Measurements from ENCODE around the gene CNTNAP2. TPM values are rescaled to one million over a fixed set of nuclear protein-coding genes. Genes with fewer than 3 reads are reported as not detected.

The CNTNAP2 gene
- total RNA-seq, 1 donor from 2014 or later: 9.2 TPM

DNA sequence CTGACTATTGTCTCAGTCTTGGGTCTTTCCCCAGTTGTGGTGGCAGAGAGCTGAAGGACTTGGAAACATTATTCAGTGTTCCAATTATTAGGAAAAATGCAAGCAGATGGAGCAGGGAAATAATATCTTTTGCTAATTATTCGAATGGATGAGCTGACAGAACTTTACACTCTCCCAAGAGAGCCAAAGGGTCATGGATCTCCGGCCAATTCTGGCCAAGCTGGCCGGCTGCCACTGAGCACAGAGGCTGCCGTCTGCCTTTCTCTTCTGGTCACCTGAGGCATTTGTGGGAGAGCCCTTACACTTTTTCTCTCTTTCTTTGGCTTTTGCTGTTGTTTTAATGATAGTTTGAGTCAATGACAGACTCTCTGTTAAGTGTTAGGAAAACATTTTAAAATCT is 22.2 kb upstream of the CNTNAP2 start:
- no peak overlapping the region for H3K4me3 ChIP-seq (ENCODE audit: low read depth, low read length)
- TF ChIP-seq CTCF (conservative IDR thresholded peaks at IDR 0.05; ENCODE audit: low read depth, low read length): no peak
- no peak for DNase-seq (ENCODE audit: low read depth)

DNA sequence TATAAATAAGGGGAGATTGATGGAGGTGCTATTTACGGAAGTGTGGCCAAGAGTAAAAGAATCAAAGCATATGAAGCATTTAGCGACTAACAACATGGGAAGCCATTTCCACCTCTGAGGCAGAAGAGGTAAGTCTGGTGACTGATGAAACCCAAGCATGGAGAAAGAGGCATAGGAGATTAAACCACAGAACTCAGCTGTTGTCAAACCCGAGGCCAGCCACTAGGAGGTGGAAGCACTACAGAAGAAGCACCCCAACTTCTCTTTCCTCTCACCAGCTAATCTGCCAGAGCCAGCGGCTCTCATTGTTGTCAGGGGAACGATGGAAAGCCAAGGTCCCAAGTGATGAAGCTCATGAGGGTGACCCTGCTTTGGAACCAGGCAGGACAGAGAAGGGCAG is 19.6 kb upstream of the CNTNAP2 start:
- peak; percentile 17 for TF ChIP-seq CTCF (conservative IDR thresholded peaks at IDR 0.05; ENCODE audit: low read depth, low read length)

GRCh38 chr7:146106319-146106718 is 10.3 kb upstream of the CNTNAP2 start:
- DNase-seq (ENCODE audit: low read depth): no peak
- no peak for TF ChIP-seq CTCF (conservative IDR thresholded peaks at IDR 0.05; ENCODE audit: low read depth, low read length)
- H3K4me3 ChIP-seq (ENCODE audit: low read depth, low read length): no peak overlapping the region

More for the DNA sequence above, 19.6 kb upstream of the CNTNAP2 start:
- no peak for DNase-seq (ENCODE audit: low read depth)
- H3K4me3 ChIP-seq (ENCODE audit: low read depth, low read length): no peak overlapping the region

DNA sequence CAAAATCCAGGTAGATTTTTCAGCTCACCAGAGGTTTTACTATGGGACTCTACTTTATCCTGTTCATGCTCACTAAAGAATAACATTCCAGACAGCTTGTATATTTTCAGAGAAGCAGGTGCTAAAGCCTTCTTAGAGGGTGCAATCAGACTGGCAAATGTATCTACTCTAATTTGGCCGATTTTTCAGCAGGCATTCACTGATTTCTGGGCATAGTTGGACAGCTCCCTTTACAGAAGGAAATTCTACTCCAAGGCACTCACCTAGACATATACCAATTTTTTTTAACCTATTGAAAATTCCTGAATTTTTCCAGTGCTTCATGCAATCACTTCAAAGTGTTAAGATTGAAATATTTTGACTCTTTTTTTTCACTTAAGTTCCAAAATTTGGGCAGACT is 3.8 kb upstream of the CNTNAP2 start:
- no peak for DNase-seq (ENCODE audit: low read depth)
- TF ChIP-seq CTCF (conservative IDR thresholded peaks at IDR 0.05; ENCODE audit: low read depth, low read length): no peak

DNA sequence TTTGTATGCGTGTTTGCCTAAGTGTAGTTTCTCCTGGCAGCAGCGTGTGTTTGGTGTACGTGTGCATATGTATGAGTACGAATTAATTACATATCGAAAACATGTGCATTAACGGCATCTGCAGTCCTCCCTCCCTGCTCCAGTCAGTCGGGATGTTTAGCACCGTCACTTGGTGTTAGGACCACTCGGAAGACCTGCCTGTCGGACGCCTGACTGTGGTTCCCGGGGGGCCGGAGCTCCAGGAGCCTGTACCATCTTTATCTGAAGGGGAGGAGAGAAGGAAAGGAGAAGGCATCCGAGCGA is 1.1 kb upstream of the CNTNAP2 start:
- H3K4me3 ChIP-seq (ENCODE audit: low read depth, low read length): peak overlapping the region; percentile 55
- TF ChIP-seq CTCF (conservative IDR thresholded peaks at IDR 0.05; ENCODE audit: low read depth, low read length): no peak
- no peak for DNase-seq (ENCODE audit: low read depth)

More for the DNA sequence above, 3.8 kb upstream of the CNTNAP2 start:
- H3K4me3 ChIP-seq (ENCODE audit: low read depth, low read length): no peak overlapping the region

DNA sequence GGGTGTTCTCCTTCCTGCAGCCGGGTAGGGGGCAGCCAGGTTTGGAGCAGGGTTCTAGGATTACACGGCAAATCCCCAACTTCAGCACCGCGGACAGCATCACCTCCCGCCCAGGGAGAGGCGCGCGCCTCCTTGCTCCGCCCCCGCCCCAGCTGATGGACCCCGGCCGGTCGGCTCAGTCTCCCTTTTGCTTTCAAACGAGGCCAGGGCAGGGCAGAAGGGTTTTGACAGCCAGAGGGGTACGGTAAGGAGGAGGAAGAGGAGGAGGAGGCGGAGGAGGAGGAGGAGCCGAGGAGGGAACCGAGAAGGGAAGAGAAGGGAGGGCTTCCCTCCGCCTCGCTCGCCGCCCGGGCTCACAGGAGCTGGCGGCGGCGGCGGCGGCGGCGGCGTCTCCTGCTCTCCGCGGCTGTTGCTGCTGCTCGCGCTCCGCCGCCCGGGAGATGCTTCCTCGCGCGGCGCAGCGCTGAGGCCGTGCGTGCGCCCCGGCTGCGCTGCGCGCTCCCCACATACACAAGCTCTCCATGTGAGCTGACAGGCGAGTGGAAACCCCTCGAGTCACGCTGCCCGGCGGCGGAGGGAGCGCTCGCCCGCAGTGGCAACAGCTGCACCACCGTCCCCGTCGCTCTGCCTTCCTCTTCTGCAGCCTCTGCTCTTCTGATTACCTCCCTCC is 615 bp upstream of the CNTNAP2 start:
- no peak for TF ChIP-seq CTCF (conservative IDR thresholded peaks at IDR 0.05; ENCODE audit: low read depth, low read length)
- H3K4me3 ChIP-seq (ENCODE audit: low read depth, low read length): peak overlapping the region; percentile 55
- DNase-seq (ENCODE audit: low read depth): no peak

- no peak for DNase-seq (ENCODE audit: low read depth)
- H3K4me3 ChIP-seq (ENCODE audit: low read depth, low read length): no peak overlapping the region
- no peak for TF ChIP-seq CTCF (conservative IDR thresholded peaks at IDR 0.05; ENCODE audit: low read depth, low read length)
Measured at GRCh38 chr7:146117576-146117975, 975 bp downstream of the CNTNAP2 start.
